T follicular helper cell (primary cell): Measurements from ENCODE around the gene RPS19BP1.
A peak's percentile ranks its signal among the peaks of the same experiment; 100 is the strongest.
"Not testable (repeated sequence)": the region's sequence is repeated elsewhere in the genome, so short reads cannot be mapped to it uniquely, and the experiment has no call there.

Experiments
- DNase-seq: peaks from one replicate; pipeline ENCODE4 v3.0.0-alpha.2; 2020; ENCODE audit warnings: low read depth

RPS19BP1 gene

DNA sequence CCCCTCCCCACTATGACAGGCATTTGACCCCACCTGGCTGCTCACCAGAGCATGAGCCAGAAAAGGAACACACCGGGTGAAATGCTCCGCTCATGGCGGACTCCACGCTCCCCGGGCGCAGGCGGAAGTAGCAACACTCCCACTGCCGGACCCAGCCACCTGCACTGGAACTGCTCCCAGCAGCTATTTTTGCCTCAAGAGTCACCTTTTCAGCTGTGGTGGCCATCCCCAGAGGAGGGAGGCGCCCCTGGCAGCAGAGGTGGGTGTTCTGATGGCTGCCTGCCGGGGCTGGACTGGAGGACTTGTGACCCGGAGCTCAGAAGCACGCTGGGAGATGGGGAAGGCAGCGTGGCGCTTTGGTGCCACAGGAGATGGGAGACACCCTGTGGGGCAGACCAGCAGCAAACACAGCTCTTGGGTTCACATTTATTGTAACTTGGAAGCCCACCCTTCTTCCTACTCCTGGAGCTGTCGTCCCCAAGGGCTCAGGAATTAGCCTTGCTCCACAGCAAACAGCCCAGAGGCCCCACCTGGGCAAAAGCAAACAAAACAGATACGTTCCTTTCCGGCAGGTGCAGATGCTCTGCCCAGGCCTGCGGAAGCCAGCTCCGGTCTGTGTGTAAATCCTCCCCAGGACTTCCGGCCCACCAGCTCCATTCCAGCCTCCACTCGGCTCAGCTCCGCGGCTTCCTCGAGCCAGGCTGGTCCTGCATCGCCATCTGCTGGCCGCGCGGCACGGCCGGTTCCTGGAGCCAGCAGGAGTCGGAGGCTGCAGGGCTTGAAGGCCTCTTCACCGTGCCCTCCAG lies 3.7 kb downstream of the RPS19BP1 start:
- DNase-seq = peak; percentile 91

DNA sequence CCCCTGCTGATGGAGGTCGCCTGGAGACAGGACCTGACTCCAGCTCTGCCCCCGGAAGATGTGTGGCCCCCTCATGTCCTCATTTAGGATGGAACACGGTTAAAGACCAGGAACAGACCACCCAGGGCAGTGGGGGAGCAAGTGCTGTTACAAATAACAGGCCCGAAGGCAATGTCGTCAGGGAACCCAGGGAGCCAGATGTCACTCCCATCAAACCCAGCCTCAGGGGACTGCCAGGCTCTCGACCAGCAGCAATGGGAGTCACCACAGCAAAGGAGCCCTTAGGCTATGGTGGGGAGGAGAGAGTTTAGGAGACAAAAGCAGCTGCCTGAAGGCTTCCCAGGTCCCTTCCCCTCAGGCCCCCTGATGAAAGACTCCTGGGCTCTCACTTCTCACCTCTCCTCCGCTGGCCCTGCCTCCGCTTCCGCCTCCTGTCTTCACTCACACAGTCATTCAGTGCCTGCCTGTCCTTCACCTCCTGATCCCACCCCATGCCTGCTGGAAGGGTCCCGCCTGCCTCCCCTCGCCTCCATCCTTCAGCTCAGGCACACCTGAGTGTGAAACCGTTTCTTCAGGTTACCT lies 4.4 kb downstream of the RPS19BP1 start:
- DNase-seq = no peak

DNA sequence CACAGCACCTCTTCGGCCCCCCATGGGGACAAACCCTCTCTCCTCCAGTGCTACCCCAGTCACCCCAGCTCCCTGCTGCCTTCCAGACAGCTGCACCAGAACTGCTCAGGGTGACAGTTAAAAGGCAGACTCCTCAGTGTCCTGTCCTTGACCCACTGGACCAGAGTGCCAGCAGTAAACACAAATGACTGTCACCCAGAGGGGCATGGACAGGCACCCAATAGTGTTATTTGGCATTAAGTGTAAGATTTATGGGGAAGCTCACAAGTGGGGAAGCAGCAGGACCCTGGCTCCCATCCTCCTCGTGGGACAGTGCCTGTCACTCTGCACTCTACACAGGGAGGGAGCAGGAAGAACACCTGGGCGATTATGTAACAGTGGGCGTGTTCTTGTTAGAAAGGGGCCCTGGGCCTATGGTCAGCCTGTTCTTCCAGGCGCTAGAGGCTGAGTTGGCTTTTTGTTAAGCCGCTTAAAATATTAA lies 5.0 kb downstream of the RPS19BP1 start:
- DNase-seq = no peak

DNA sequence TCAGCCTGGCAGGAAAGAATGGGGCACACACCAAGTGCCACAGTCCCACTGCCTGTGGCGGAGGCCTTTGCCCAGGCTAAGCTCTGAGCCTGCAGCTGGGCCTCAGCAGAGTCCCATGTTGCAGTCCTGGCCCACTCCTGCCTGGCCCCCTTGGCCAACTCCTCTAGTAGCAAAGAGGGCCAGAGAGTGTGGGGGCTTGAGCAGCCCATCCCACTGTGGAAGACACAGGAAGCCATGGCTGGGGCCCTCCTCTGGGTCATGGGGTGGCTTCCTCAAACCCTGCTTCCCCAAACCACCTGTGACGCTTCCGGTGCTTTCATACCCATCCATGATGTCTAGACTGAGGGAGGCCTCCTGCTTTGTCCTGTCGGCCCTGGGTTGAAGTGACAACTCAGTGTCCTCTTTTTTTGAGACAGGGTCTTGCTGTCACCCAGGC lies 5.8 kb downstream of the RPS19BP1 start:
- no peak for DNase-seq

- no peak for DNase-seq
Measured at GRCh38 chr22:39525658-39525975, 6.9 kb downstream of the RPS19BP1 start.

DNA sequence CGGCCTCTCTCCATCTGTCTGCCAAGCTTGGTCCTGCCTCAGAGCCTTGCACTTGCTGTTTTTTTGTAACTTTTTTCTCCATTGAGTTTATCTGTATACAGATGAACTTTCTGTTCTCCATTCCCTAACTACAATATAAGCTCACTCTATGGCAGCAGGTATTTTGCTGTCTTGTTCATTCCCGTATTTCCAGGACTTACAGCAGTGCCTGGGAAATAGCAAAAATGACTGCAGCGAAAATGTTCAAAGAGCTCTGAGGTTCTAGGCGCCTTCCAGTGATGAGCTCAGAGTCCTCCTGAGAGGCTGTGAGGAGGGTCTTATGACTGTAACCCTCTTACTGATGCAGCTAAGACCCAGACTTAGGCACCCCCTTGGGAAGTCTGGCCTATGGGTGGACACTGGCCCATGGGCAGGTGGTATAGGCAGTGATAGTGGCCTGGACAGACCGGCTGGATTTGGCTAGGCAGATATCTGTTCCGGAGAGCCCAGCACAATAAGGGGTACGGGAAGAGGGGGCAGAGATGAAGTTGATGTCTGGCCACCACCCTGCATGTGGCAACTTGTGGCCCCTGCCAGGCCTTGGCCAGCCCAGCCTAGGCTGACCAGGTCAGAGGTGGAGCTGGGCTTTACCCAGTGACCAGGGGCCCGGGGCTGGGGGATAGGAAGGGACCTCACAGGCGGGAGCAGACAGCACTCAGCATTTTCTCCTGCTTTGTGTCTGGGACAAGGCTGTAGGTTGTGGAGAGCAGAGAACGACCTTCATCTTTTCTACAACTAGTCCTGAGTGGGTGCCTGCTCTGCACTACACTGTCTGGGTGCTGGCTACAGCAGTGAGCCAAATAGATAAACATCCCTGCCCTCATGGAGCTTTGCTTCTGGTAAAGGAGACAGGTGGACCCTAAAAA lies 7.5 kb downstream of the RPS19BP1 start:
- no peak for DNase-seq

DNA sequence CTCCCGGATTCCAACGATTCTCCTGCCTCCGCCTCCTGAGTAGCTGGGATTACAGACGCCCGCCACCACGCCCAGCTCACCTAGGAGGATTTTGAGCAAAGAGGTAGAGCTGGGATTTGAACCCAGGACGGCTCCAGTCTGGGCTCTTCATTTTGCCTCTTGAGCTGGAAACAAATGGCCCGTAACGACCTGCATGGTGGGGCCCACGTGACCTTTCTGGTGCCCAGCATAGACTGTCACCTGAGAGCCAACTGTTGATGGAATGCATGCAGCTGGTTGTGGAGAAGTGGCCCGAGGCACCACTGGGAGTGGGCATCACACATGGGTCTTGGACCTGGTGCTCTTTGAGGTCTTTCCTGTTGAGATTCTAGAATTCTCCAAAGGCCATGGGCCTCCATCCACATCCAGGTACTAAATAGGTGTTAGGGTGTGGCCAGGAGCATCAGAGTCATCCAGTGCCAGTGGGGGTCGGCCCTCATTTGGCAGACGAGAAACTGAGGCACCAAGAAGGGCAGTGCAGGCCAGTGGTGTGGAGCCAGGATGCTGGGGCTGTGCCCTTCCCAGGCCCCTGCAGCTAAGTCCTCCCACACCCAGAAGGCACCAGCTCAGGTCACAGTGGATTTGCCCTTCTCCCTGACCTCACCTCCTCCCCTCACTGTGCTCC lies 8.3 kb downstream of the RPS19BP1 start:
- DNase-seq = no peak

DNA sequence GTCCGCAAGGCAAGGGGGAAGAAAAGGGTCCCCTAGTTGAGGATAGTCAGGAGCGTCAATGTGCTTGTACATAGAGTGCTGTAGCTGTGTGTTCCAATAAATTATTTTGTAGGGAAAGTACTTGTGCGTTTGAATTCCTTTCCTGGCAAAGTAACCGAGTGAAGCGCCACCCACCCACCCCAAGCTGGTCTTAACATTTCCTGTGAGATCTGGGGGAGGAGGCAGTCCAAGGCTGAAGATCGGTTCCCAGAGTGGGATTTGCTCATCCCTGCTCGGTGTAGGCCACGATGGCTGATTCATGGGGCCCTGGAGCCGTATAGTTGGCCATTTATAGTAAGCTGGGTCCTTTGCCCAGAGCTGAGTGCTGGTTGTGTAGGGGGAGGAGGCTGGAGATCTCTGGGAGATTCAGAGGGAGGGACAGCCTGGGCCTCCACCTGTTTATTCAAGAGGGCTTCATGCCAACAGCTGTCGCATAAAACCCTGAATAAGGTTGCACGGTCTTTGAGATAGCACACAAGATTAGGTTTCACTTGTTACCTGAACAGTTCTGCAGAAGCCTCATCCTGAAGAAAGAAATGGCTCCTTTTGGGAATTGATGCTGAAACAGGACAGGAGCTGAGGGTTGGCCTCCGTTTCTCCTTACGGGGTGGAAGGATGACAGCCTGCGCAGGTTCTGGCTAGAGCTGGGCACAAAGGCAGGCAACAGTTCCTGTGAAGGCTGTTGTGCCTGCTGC lies 9.8 kb downstream of the RPS19BP1 start:
- DNase-seq = no peak

DNA sequence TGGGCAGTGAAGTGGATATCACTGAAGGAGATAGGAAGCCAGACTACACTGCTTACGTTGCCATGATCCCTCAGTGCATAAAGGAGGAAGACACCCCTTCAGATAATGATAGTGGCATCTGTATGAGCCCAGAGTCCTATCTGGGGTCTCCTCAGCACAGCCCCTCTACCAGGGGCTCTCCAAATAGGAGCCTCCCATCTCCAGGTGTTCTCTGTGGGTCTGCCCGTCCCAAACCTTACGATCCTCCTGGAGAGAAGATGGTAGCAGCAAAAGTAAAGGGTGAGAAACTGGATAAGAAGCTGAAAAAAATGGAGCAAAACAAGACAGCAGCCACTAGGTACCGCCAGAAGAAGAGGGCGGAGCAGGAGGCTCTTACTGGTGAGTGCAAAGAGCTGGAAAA lies 10.5 kb downstream of the RPS19BP1 start:
- not testable (repeated sequence) for DNase-seq

GRCh38 chr22:39521106-39521885 lies 11.3 kb downstream of the RPS19BP1 start:
- not testable (repeated sequence) for DNase-seq

- DNase-seq = peak; percentile 83
Measured at GRCh38 chr22:39520226-39521105, 12.1 kb downstream of the RPS19BP1 start, which contains the start of gene ATF4. Gene ATF4, plus strand, starts transcription at chr22:39520562. Its CDS starts 884 bp downstream, at chr22:39521446.

DNA sequence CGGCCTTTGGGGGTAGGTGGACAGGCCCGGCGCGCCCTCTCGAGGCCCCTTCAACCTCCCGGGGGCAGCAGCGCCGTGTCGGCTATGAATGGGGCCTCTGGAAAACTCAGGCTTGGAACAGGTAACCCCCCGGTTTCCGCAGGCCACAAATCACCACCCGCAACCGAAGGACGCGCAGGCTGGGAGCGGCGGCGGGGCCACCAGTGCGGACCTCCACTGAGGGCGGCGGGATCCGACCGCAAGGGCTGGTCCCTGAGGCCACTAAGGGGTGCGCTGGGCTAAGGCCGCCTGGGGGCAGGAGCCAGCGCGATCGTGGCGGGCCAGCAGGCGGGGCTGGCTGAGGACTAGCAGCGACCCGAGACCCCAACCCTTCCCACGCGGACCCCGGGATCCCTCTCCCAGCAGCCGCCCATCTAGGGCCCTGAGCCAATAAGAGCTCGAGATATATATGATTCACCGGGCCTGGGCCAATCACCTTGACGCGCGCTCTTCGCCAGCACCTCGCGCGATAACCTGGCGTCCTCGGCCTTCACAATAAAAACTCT lies 12.8 kb downstream of the RPS19BP1 start:
- peak; percentile 95 for DNase-seq

- no peak for DNase-seq
Measured at GRCh38 chr22:39518996-39519680, 13.4 kb downstream of the RPS19BP1 start.

GRCh38 chr22:39518144-39518786 lies 14.3 kb downstream of the RPS19BP1 start:
- no peak for DNase-seq

DNA sequence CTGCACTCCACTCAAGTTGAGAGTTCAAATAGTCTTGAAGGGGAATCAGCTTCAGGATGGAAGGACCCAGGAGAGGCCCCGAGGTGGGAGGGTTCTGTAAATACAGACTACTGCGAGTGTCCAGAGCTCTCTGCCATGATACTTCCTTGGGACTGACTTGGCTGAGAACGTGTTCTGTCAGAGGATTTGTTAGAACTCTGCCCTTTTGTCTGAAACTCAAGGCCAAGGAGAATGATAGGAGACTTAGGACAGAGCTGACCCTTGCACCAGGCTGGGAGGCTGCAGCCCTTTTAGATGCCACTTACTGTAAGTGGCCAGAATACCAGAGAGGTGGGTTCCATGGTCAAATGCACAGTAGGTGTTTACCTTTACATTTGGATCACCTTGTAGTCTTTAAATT lies 15.1 kb downstream of the RPS19BP1 start:
- DNase-seq = no peak

DNA sequence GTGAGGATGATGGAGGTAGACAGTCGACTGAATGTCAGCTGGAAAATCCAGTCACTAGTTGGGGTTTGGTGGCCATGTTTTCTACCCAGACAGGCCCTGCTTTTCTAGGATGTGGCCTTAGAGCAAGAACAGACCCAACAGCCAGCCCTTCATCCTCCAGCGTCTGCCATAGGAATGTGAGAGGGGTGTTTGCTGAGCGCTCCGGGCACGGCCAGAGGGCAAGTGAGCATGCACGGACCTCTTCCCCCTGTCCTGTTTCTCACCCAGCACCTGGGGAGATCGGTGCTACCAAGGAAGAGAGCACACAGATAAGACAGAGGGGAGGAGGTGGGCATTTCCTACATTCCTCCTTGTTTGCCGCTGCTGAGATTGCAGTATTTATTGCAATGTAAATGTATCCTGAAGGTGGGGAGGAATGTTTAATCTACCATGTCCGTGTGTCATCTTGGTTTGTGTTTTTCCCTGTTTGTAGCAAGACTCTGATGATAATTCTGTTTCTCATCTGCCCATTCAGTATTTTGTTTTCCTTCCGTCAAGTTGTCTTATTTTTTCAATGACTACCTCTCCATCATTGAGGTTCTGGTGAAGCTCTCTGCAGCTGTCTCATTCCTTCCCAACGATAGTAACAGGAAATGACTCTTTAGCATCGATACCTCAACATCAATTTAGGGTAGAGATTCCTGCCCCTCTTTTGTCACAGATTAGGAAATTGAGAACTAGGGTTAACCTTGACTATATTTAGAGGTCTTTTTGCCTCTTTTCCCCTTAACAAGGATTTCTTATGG lies 17.1 kb downstream of the RPS19BP1 start:
- no peak for DNase-seq

DNA sequence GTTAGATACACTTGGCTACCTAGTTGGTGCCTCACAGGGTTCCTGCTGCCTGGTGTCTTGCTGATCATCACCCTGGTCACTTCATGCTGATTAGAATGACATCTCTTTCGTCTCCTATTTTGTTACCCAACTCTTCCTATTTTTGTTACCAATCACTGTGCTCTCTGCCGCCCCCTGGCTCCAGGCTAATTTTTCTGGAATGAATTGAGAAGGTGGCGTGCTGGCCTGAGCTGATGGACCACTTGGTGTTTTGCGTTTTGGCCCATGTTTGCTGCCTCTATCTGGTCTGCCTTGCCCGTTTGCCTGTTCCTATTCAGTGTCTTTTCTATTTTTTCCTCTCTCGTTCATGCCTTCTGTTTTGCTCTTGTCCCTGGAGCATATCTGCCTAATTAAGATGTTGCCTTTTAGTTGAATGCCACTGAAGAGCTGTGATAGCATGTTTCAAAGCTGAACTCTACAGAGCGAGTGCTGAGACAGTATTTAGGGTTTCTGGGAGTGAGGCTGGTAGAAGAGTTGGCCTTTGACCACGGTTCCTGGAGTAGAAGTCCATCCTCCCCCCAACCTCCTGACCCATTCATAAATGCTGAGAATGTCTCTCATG lies 18.1 kb downstream of the RPS19BP1 start:
- no peak for DNase-seq
